Upper lobe of left lung (tissue), 6 donors: ENCODE measurements around the gene NENF. TPM values are rescaled to one million over a fixed set of nuclear protein-coding genes. Genes with fewer than 3 reads are reported as not detected.

Experiments
- ATAC-seq, 2 donors: fragments of 200-7000 bp; cut with Tn5 transposase; one replicate each; pipeline ENCODE4 v1.9.1; 2022; ENCODE audit warnings: mild to moderate bottlenecking in 2 of 2, moderate library complexity in 2 of 2; ENCODE audit not compliant: low FRiP score in 2 of 2
- DNase-seq, 2 donors: peaks; one replicate each; pipeline ENCODE4 v3.0.0-alpha.2; 2019 to 2020
- H3K27ac ChIP-seq, 4 donors: fragments of 200-600 bp; sonication (generic); one replicate each; pipeline ENCODE4 v1.5.1; 2016 to 2019
- H3K27me3 ChIP-seq, 4 donors: fragments of 200-600 bp; sonication (generic); one replicate each; pipeline ENCODE4 v1.5.1; 2017 to 2019
- H3K36me3 ChIP-seq, 4 donors: fragments of 200-600 bp; sonication (generic); one replicate each; pipeline ENCODE4 v1.5.1; 2016 to 2019
- H3K4me1 ChIP-seq, 4 donors: fragments of 200-600 bp; sonication (generic); one replicate each; pipeline ENCODE4 v1.5.1; 2018 to 2019
- H3K4me3 ChIP-seq, 4 donors: fragments of 200-600 bp; sonication (generic); one replicate each; pipeline ENCODE4 v1.5.1; 2017 to 2019; ENCODE audit warnings: mild to moderate bottlenecking in 2 of 4, moderate library complexity in 1 of 4
- H3K9me3 ChIP-seq, 4 donors: fragments of 200-600 bp; sonication (generic); one replicate each; pipeline ENCODE4 v1.5.1; 2018 to 2019
- CTCF ChIP-seq, 6 experiments: fragments of 450-650 bp in 4 of 6; fragments of 200-600 bp in 2 of 6; sonication (generic) in 2 of 6; IDR thresholded peaks; one replicate each; pipeline ENCODE4 v1.5.1; 2016 to 2019; ENCODE audit warnings: antibody characterized with exemption in 6 of 6
- EP300 ChIP-seq, 4 donors: sonication (generic); formaldehyde crosslinking; IDR thresholded peaks; one replicate each; pipeline ENCODE4 v1.5.1; 2017; ENCODE audit warnings: antibody characterized with exemption in 4 of 4, control low read depth in 2 of 4
- POLR2A ChIP-seq, 4 donors: fragments of 450-650 bp; IDR thresholded peaks; one replicate each; pipeline ENCODE4 v1.5.1; 2016 to 2017; ENCODE audit warnings: antibody characterized with exemption in 4 of 4, mild to moderate bottlenecking in 2 of 4
- POLR2AphosphoS5 ChIP-seq, 2 donors: sonication (generic); formaldehyde crosslinking; IDR thresholded peaks; one replicate each; pipeline ENCODE4 v1.5.1; 2017; ENCODE audit warnings: antibody characterized with exemption in 2 of 2
- WGBS, 2 donors: methylation state at CpG; one replicate each; pipeline ENCODE4 v1.1.5; 2017 to 2018; 5-methylcytosine and 5-hydroxymethylcytosine counted together
- total RNA-seq, 6 donors: library from RNA; depleted of rRNA in 4 of 6; stranded (reverse); fragments of >200 nt in 4 of 6; gene quantifications; one replicate each; pipeline versions ENCODE4 v1.1.0 to v1.2.1, GENCODE V29; 2016 to 2021
- donor health status: DM: no; HTN: no; CAD: no; lungs with moderate emphysema.
- donor health status: DM: no; HTN: yes; CAD: no; lungs with severe emphysema.

Gene NENF
- total RNA-seq, 6 donors from 2014 or later, result 21.0 to 67.5 (median 50.1) TPM

DNA sequence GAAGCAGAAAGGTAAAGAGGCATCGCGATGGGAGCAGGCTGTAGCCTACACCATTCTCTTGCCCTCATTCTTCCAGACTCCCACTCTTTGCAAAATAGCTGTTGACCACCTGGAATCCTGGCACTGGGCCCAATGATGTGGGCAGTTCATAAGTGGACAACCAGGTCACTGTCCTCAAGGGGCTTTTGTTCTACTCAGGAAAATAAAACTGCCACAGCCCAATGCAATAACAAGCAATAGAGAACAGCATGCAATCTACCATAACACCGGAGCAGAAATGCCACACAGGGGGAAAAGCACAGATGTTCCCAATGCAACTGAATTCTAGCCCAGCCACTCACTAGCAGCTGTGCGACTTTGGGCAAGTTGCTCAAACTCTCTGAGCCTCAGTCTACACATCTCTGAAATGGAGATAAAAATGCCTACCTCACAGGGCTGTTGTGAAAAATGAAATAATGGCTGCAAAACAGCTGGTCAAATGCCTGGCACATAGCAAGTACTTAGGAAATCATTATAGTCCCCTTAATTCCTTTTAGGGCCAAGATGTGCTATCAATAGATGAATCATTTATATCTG, 56.7 kb downstream of the NENF start:
- Histone ChIP-seq H3K27ac (peak overlapping the region in 2 of 4 donors; percentile 61 to 67), H3K4me3 (no peak overlapping the region), H3K27me3 (no peaks in the 10 kb centered on the region), H3K9me3 (no peaks in the 10 kb centered on the region), H3K4me1 (peaks cover 4 to 21% (median 10%) of the 10 kb centered on the region in 4 donors), H3K36me3 (no peaks in the 10 kb centered on the region)
- DNase-seq (no peak), ATAC-seq (no peak)
- WGBS, 2 donors, result 96 to 97% methylated on average over 4 of the region's 4 CpGs
- no peak for TF ChIP-seq POLR2A (IDR thresholded peaks at IDR 0.05)
- TF ChIP-seq CTCF (IDR thresholded peaks at IDR 0.05), result no peak
- TF ChIP-seq POLR2AphosphoS5 (IDR thresholded peaks at IDR 0.05), result no peak
- TF ChIP-seq EP300 (IDR thresholded peaks at IDR 0.05), result no peak

DNA sequence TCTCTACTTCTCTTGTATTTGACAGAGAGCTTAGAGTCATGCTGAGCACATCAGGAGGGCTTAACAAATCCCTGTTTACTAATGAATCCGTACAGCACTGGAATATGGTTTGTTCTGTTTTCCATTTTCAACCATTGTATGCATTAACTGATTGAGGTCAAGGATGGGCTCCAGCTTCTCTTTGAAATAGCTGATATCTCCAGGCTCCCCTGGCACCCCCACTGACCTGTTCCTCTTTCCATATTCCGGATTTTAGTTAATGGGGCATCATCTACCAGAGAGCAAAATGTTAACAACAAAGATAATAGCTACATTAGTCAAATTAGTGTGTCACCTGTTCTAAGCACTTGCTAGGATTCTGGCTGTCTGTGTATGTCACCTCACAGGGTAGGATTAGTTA, 57.6 kb downstream of the NENF start:
- peaks cover 4 to 20% (median 10%) of the 10 kb centered on the region in 4 donors for H3K4me1 ChIP-seq
- 76 to 79% methylated on average over 2 of the region's 2 CpGs for WGBS, 2 donors
- H3K9me3 ChIP-seq, result no peaks in the 10 kb centered on the region
- H3K36me3 ChIP-seq, result no peaks in the 10 kb centered on the region
- H3K4me3 ChIP-seq, result no peak overlapping the region
- TF ChIP-seq POLR2A (IDR thresholded peaks at IDR 0.05), result no peak
- no peak for TF ChIP-seq EP300 (IDR thresholded peaks at IDR 0.05)
- no peak for TF ChIP-seq CTCF (IDR thresholded peaks at IDR 0.05)
- TF ChIP-seq POLR2AphosphoS5 (IDR thresholded peaks at IDR 0.05), result no peak
- no peak overlapping the region for H3K27ac ChIP-seq
- H3K27me3 ChIP-seq, result no peaks in the 10 kb centered on the region
- ATAC-seq, result no peak
- DNase-seq, result no peak

DNA sequence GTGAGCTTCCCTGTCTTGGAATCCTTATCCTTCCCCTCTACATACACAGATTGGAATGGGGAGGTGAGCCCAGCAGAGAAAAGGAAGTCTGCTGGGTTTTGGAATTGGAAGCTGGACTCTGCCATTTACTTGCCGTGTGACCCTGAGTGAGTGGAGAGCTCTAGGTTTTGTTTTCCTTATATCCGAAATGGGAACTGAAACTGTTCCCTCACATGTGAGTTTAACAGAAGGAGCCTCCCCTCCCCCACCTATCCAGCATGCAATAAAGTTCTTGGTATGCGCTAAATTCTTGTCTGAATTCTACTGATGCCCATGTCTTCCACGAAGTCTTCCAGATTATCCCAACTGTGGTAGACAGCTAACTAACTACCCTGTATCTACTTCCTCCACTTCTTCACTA, 58.7 kb downstream of the NENF start:
- Histone ChIP-seq H3K27ac (peak overlapping the region in 1 of 4 donors; percentile 58), H3K9me3 (no peaks in the 10 kb centered on the region), H3K4me1 (peaks cover 4 to 14% (median 10%) of the 10 kb centered on the region in 4 donors), H3K27me3 (no peaks in the 10 kb centered on the region), H3K36me3 (no peaks in the 10 kb centered on the region), H3K4me3 (no peak overlapping the region)
- WGBS, 2 donors, result 71 to 81% methylated on average over 4 of the region's 4 CpGs
- ATAC-seq (no peak), DNase-seq (no peak)
- TF ChIP-seq POLR2A (IDR thresholded peaks at IDR 0.05), result no peak
- TF ChIP-seq CTCF (IDR thresholded peaks at IDR 0.05), result no peak
- TF ChIP-seq EP300 (IDR thresholded peaks at IDR 0.05), result no peak
- TF ChIP-seq POLR2AphosphoS5 (IDR thresholded peaks at IDR 0.05), result no peak

Other genes starting within 250 kb of the NENF start
- 100 to 1,000 TPM in 1 of 6 donors, 10 to 100 TPM in 5; 71.2 to 130 (median 88.5) TPM for gene PPP2R5A, start 147.5 kb upstream of the NENF start, total RNA-seq
- 10 to 100 TPM in 2 of 6 donors, 1 to 10 TPM in 4; 3.7 to 10.5 (median 7.8) TPM for gene PACC1, start 18.0 kb upstream of the NENF start, total RNA-seq
- 10 to 100 TPM in 5 of 6 donors, 1 to 10 TPM in 1; 7.3 to 69.3 (median 21.2) TPM for gene ATF3, start 175.8 kb downstream of the NENF start, total RNA-seq